ENCODE results near the gene FANCE. TPM values are rescaled to one million over a fixed set of nuclear protein-coding genes. Genes with fewer than 3 reads are reported as not detected.

Gene FANCE
- total RNA-seq, 2 donors from 2014 or later, result 2.5 to 4.0 TPM

- intact Hi-C loops (cut with DNase I), result no loop called here
- no peak for DNase-seq (ENCODE audit: low spot score)
These were observed 40.3 kb downstream of the FANCE start for GRCh38 chr6:35492258-35492973.

DNA sequence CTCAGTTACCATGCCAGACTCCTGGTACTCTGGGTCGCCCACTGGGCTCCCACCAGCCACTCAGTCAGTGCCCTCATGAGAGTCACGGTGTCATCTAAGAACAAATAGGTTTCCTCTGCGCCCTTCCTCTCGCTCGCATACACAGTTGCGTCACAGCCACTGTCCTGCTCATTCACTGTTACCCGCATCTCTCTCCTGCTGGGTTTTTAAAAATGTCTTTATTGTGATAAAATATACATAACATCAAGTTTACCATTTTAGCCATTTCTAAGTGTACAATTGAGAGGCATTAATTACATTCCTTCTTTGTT, 40.8 kb downstream of the FANCE start:
- intact Hi-C loops (cut with DNase I), result no loop called here
- DNase-seq (ENCODE audit: low spot score), result no peak

- intact Hi-C loops (cut with DNase I), result no loop called here
- no peak for DNase-seq (ENCODE audit: low spot score)
These were observed 41.3 kb downstream of the FANCE start for GRCh38 chr6:35493307-35493983.

DNA sequence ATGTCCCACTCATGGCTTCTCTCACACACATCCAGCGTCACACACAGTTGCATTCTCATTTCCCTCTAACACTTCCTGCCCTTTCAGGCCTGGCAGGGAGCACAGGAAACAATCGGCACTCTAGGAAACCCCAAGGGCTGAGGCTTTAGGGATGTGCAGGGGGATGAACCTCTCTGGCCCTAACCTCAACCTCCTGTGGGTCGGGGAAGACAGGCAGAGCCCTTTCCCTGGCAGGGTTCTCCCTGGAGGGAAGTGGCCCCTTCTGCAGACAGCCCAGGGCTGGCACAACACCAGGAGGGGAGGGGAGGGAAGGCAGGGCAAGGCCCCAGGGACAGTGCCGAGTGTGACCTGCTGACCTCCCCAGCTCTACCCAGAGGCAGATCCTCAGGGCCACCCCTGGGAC, 42.0 kb downstream of the FANCE start:
- intact Hi-C loops (cut with DNase I), result no loop called here
- DNase-seq (ENCODE audit: low spot score), result no peak

GRCh38 chr6:35495258-35496035, 43.3 kb downstream of the FANCE start:
- no peak for DNase-seq (ENCODE audit: low spot score)
- intact Hi-C loops (cut with DNase I), result no loop called here

DNA sequence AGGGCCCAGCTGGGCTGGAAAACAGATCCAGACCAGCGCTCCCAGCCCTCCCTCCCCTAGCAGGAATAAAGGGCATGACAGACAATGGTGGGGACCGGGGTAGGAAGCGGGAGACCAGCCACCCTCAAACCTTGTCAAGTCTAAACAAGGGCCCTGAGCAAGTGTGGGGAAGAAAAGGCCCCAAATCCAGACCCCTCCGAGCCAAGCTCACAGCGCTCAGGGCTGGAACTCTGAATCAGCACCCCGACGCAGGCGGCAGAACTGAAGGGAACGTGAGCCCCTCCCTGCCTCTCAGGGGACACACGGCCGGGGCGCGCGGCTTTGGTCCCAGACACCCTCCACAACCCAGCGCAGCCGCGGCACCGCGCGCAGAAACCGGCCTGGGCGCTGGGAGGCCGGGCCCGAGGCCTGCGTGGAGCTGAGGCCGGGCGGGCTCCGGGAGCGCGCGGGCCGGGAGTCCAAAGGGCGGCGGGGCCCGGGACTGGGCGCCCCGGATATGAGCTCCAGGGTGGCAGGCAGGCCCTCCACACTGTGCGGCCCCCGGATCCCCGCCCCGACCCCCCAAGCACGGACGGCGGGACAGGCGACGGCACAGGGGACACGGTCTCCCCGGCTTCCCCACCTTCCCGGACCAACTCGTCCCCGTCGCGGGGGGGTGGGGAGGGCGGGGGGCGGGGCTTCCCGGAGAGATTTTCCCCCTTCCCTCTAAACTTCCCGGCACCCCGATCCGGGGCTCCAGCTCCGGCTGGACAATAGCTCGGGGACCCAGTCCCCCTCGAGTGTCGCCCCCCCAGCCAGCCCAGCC, 44.1 kb downstream of the FANCE start:
- intact Hi-C loops (cut with DNase I), result no loop called here
- DNase-seq (ENCODE audit: low spot score), result no peak

GRCh38 chr6:35496841-35497570, 44.9 kb downstream of the FANCE start, which contains the start of gene TEAD3:
TSS of gene TEAD3 (minus strand) at chr6:35497079.
- DNase-seq (ENCODE audit: low spot score), result no peak
- intact Hi-C loops (cut with DNase I), result no loop called here

GRCh38 chr6:35497571-35498421, 45.7 kb downstream of the FANCE start:
- DNase-seq (ENCODE audit: low spot score), result peak; percentile 92
- intact Hi-C loops (cut with DNase I), result no loop called here

DNA sequence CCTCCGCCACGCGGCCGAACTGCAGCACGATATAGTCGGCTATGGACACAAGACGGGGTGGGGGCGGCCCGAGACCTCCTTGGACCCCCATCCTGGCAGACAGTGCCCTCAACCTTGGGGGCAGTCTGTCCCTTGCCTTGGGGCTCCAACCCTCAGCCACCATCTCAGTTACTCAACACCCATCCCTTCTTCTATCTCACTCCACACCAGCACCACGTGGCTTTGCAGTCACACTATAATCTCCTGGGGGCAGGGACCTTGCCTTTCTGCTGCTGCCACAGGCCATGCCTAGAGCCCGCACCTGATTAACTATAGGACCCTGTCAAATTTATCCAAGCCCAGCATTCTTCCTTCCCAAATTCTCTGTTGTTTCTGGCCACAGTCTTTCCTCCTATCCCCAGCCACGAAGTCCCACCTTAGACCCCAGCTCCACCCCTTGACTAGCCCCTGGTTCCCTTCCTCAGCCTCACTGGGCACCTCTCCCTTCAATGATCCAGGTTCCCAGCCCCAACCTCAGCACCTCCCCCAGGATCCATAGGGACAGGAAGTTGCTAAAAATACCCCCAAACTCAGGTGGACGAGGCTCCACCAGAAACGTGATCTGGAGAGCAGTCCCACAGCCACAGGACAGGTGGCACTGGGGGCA, 46.4 kb downstream of the FANCE start:
- DNase-seq (ENCODE audit: low spot score), result no peak
- intact Hi-C loops (cut with DNase I), result no loop called here

GRCh38 chr6:35499372-35499771, 47.2 kb downstream of the FANCE start:
- DNase-seq (ENCODE audit: low spot score), result no peak
- intact Hi-C loops (cut with DNase I), result no loop called here

DNA sequence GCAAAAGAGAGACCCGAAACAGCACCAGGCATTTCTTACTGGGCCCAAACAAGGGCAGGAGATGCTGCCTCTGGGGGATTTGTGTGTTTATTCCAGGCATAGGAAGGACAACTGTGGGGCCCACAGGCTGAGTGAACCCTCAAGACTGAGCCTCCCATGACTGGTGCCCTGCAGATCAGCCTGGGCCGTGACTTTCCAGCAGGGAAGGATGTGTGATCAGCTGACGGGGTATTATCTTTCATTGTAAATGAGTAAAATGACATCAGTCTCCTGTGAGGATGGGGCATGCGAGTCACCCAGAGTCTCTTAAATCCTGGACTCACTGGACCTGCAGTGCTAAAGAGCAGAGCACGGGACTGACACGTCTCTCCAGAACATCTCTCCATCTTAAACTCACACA, 48.6 kb downstream of the FANCE start:
- intact Hi-C loops (cut with DNase I), result no loop called here
- DNase-seq (ENCODE audit: low spot score), result no peak

- DNase-seq (ENCODE audit: low spot score), result no peak
- intact Hi-C loops (cut with DNase I), result no loop called here
These were observed 49.6 kb downstream of the FANCE start for GRCh38 chr6:35501784-35502183.

DNA sequence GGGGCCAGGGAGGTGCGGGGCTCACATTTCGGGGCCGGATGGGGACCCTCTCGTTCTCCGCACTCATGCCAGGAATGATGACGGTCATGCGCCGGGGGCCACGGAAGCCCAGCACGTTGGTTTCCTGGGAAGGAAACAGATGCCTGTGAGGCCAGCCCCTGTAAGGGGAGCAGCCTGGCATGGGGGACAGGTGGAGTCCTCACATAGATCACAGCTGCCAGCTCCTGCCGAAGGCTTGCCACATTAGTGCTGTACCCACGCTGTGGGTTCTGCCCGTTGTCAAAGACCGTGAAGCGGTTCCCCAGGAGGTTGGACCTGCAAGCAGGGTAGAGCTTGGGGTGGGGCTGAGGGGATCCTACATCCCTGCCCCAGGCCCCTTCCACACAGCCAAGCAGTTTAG, 51.4 kb downstream of the FANCE start:
- intact Hi-C loops (cut with DNase I), result no loop called here
- no peak for DNase-seq (ENCODE audit: low spot score)

- intact Hi-C loops (cut with DNase I), result no loop called here
- DNase-seq (ENCODE audit: low spot score), result no peak
These were observed 53.9 kb downstream of the FANCE start for GRCh38 chr6:35505999-35506412.

- no peak for DNase-seq (ENCODE audit: low spot score)
- intact Hi-C loops (cut with DNase I), result no loop called here
These were observed 54.4 kb downstream of the FANCE start for GRCh38 chr6:35506536-35506935.

DNA sequence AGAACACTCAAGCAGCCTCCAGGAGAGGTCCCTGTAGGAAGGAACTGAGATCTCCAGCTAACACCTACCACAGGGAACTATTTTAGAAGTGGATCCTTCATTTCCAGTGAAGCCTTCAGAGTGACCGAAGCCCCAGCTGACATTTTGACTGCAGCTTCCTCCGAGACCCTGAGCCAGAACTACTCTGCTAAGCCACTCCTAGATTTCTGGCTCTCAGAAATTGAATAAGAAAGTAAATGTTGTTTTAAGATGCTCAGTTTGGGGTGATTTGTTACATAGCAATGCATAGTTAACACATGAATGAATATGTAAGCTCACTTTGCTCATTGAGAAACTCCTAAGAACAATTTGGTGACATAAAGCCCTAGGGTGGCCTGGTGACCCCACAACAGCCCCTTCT, 55.1 kb downstream of the FANCE start:
- DNase-seq (ENCODE audit: low spot score), result no peak
- intact Hi-C loops (cut with DNase I), result no loop called here

DNA sequence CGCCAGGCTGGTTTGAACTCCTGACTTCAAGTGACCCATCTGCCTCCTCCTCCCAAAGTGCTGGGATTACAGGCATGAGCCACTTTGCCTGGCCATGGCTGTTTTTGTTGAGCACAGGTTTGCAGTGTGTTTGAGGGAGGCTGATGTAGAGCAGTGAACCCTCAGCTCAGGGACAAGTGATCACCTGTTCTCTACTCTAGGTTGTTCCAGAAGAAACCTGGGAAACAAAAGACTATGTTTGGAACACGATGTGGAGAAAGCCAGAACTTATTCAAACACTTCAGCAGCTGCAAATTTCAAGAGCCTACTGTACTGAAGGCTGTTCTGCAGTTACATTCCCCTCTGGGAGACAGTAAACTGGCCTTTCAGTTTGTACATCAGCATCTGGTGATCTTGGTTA, 55.9 kb downstream of the FANCE start:
- intact Hi-C loops (cut with DNase I), result no loop called here
- no peak for DNase-seq (ENCODE audit: low spot score)

DNA sequence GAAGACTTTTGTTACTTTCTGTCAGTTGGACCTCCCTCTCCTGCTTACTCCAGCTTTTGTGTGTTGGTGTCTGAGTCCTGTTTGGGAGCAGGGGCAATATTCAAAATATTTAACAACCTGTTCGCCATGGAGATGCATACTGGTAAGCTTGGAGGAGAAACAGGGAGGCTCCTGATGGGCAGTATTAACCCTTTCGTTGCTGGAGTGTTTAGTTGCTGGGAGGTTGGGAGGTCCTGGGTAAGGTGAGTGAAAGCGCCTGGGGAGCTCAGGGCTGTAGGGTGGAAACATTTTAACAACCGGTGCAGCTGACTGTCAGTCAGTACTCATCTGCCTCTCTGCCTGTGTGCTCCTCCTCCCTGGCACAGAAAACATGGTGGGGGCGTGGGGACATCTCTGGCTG, 56.4 kb downstream of the FANCE start:
- no peak for DNase-seq (ENCODE audit: low spot score)
- intact Hi-C loops (cut with DNase I), result no loop called here
